Stomach smooth muscle (tissue), 2 donors: Measurements from ENCODE around the gene DTNB.
"Not testable (repeated sequence)": the region's sequence is repeated elsewhere in the genome, so short reads cannot be mapped to it uniquely, and the experiment has no call there.

Experiments
- H3K27ac ChIP-seq: one replicate; pipeline ENCODE4 v1.7.0; 2013; ENCODE audit warnings: mild to moderate bottlenecking, low read length, inconsistent platforms
- H3K27me3 ChIP-seq, 2 donors: one replicate each; pipeline ENCODE4 v1.7.0; 2013; ENCODE audit warnings: low read length in 2 of 2; ENCODE audit not compliant: insufficient read depth in 2 of 2, control insufficient read depth in 1 of 2
- H3K36me3 ChIP-seq, 2 donors: one replicate each; pipeline ENCODE4 v1.7.0; 2013; ENCODE audit warnings: low read length in 2 of 2; ENCODE audit not compliant: control insufficient read depth in 2 of 2, insufficient read depth in 2 of 2
- H3K4me1 ChIP-seq: one replicate; pipeline ENCODE4 v1.7.0; 2013; ENCODE audit warnings: low read length; ENCODE audit not compliant: control insufficient read depth, insufficient read depth
- H3K4me3 ChIP-seq, 2 donors: one replicate each; pipeline ENCODE4 v1.7.0; 2013; ENCODE audit warnings: low read length in 2 of 2
- H3K9ac ChIP-seq, 2 donors: one replicate each; pipeline ENCODE4 v1.7.0; 2013; ENCODE audit warnings: low read length in 2 of 2, mild to moderate bottlenecking in 1 of 2
- H3K9me3 ChIP-seq, 2 donors: one replicate each; pipeline ENCODE4 v1.7.0; 2013; ENCODE audit warnings: low read length in 2 of 2; ENCODE audit not compliant: control insufficient read depth in 2 of 2
- donor health status: healthy.
- donor health status: Pancreatic carcinoma.

The DTNB gene

GRCh38 chr2:25673300-25674076 lies at the start of gene DTNB:
DTNB (minus strand) TSS chr2:25673577; CDS start chr2:25652660, 20,917 bp downstream.
- Histone ChIP-seq H3K4me1 (peaks cover 18% of the 10 kb centered on the region), H3K27ac (peak within 1 kb of the TSS; percentile 46), H3K36me3 (no peaks in the 10 kb centered on the region), H3K9me3 (no peaks in the 10 kb centered on the region), H3K27me3 (no peaks in the 10 kb centered on the region), H3K4me3 (peak within 1 kb of the TSS; percentile 83 to 94), H3K9ac (peak within 1 kb of the TSS; percentile 75 to 84)

- Histone ChIP-seq H3K4me1 (no peaks in the 10 kb centered on the region), H3K4me3 (no peak overlapping the region), H3K9ac (no peak overlapping the region), H3K27me3 (peaks cover 0 to 6% of the 10 kb centered on the region in 2 donors), H3K36me3 (no peaks in the 10 kb centered on the region), H3K27ac (no peak overlapping the region), H3K9me3 (no peaks in the 10 kb centered on the region)
Observed at GRCh38 chr2:25722224-25722623, 48.8 kb upstream of the DTNB start.

- peaks cover 0 to 6% of the 10 kb centered on the region in 2 donors for H3K27me3 ChIP-seq
- no peak overlapping the region for H3K27ac ChIP-seq
- H3K9ac ChIP-seq = no peak overlapping the region
- H3K4me1 ChIP-seq = no peaks in the 10 kb centered on the region
- no peaks in the 10 kb centered on the region for H3K36me3 ChIP-seq
- H3K9me3 ChIP-seq = no peaks in the 10 kb centered on the region
- no peak overlapping the region for H3K4me3 ChIP-seq
Observed at GRCh38 chr2:25720575-25720974, 47.2 kb upstream of the DTNB start.

GRCh38 chr2:25714740-25715139 lies 41.4 kb upstream of the DTNB start:
- Histone ChIP-seq H3K27me3 (peaks cover 0 to 2% of the 10 kb centered on the region in 2 donors), H3K9ac (no peak overlapping the region), H3K9me3 (no peaks in the 10 kb centered on the region), H3K27ac (no peak overlapping the region), H3K36me3 (no peaks in the 10 kb centered on the region), H3K4me1 (no peaks in the 10 kb centered on the region), H3K4me3 (no peak overlapping the region)

- no peaks in the 10 kb centered on the region for H3K9me3 ChIP-seq
- H3K4me1 ChIP-seq = no peaks in the 10 kb centered on the region
- no peak overlapping the region for H3K27ac ChIP-seq
- H3K36me3 ChIP-seq = no peaks in the 10 kb centered on the region
- no peak overlapping the region for H3K4me3 ChIP-seq
- H3K9ac ChIP-seq = no peak overlapping the region
- H3K27me3 ChIP-seq = peaks cover 4% of the 10 kb centered on the region in 2 donors
Observed at GRCh38 chr2:25712455-25712854, 39.1 kb upstream of the DTNB start.

GRCh38 chr2:25711675-25712354 lies 38.4 kb upstream of the DTNB start:
- H3K9me3 ChIP-seq = no peaks in the 10 kb centered on the region
- H3K4me1 ChIP-seq = no peaks in the 10 kb centered on the region
- no peak overlapping the region for H3K27ac ChIP-seq
- no peak overlapping the region for H3K9ac ChIP-seq
- H3K27me3 ChIP-seq = peaks cover 4% of the 10 kb centered on the region in 2 donors
- peak overlapping the region in 1 of 2 donors; percentile 40 for H3K4me3 ChIP-seq
- no peaks in the 10 kb centered on the region for H3K36me3 ChIP-seq

GRCh38 chr2:25710750-25711149 lies 37.4 kb upstream of the DTNB start:
- Histone ChIP-seq H3K9me3 (no peaks in the 10 kb centered on the region), H3K27ac (no peak overlapping the region), H3K9ac (no peak overlapping the region), H3K36me3 (no peaks in the 10 kb centered on the region), H3K4me1 (no peaks in the 10 kb centered on the region), H3K4me3 (no peak overlapping the region), H3K27me3 (peaks cover 4% of the 10 kb centered on the region in 2 donors)

GRCh38 chr2:25709349-25709748 lies 36.0 kb upstream of the DTNB start:
- Histone ChIP-seq H3K9ac (no peak overlapping the region), H3K27me3 (peaks cover 4% of the 10 kb centered on the region in 2 donors), H3K36me3 (no peaks in the 10 kb centered on the region), H3K9me3 (no peaks in the 10 kb centered on the region), H3K4me3 (no peak overlapping the region), H3K27ac (no peak overlapping the region), H3K4me1 (no peaks in the 10 kb centered on the region)

- Histone ChIP-seq H3K9me3 (no peaks in the 10 kb centered on the region), H3K27ac (no peak overlapping the region), H3K4me3 (no peak overlapping the region), H3K27me3 (peaks cover 4% of the 10 kb centered on the region in 2 donors), H3K4me1 (no peaks in the 10 kb centered on the region), H3K36me3 (no peaks in the 10 kb centered on the region), H3K9ac (no peak overlapping the region)
Observed at GRCh38 chr2:25707927-25708590, 34.7 kb upstream of the DTNB start.

- not testable (repeated sequence) for H3K4me3 ChIP-seq, H3K9ac ChIP-seq, H3K27ac ChIP-seq, H3K27me3 ChIP-seq, H3K4me1 ChIP-seq, H3K36me3 ChIP-seq, H3K9me3 ChIP-seq
Observed at GRCh38 chr2:25705575-25705974, 32.2 kb upstream of the DTNB start.
